Measurements from ENCODE around the gene C16orf86.

DNA sequence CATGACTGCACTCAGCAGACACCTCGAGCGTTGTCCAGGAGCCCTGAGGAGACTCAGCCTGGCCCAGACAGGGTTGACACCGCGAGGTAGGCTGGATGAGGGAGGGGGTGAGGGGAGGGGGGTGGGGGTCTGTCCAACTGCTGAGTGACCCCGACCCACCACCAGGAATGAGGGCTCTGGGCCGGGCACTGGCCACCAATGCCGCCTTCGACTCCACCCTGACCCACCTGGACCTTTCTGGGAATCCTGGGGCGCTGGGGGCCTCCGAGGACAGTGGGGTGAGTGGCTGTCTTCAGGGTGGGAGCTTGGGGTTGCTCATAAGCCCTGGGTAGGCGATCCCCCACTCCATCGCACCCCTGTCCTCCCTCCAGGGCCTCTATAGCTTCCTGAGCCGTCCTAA is 18.9 kb upstream of the C16orf86 start:
- TF ChIP-seq, protein P1, sequence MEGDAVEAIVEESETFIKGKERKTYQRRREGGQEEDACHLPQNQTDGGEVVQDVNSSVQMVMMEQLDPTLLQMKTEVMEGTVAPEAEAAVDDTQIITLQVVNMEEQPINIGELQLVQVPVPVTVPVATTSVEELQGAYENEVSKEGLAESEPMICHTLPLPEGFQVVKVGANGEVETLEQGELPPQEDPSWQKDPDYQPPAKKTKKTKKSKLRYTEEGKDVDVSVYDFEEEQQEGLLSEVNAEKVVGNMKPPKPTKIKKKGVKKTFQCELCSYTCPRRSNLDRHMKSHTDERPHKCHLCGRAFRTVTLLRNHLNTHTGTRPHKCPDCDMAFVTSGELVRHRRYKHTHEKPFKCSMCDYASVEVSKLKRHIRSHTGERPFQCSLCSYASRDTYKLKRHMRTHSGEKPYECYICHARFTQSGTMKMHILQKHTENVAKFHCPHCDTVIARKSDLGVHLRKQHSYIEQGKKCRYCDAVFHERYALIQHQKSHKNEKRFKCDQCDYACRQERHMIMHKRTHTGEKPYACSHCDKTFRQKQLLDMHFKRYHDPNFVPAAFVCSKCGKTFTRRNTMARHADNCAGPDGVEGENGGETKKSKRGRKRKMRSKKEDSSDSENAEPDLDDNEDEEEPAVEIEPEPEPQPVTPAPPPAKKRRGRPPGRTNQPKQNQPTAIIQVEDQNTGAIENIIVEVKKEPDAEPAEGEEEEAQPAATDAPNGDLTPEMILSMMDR (conservative IDR thresholded peaks at IDR 0.05 in 1 of 2, IDR thresholded peaks at IDR 0.05 in 1 of 2; ENCODE audit: extremely low read depth in 1 of 2, insufficient read depth in 1 of 2, low read depth in 1 of 2, low read length in 2 of 2): no peak
- TF ChIP-seq EZH2 (IDR thresholded peaks at IDR 0.05; ENCODE audit: borderline replicate concordance, low read length): no peak
